ENCODE data around the gene EML6. TPM values are rescaled to one million over a fixed set of nuclear protein-coding genes. Genes with fewer than 3 reads are reported as not detected.

Gene EML6
- total RNA-seq, 2 donors from 2014 or later: 1.4 to 2.1 TPM

DNA sequence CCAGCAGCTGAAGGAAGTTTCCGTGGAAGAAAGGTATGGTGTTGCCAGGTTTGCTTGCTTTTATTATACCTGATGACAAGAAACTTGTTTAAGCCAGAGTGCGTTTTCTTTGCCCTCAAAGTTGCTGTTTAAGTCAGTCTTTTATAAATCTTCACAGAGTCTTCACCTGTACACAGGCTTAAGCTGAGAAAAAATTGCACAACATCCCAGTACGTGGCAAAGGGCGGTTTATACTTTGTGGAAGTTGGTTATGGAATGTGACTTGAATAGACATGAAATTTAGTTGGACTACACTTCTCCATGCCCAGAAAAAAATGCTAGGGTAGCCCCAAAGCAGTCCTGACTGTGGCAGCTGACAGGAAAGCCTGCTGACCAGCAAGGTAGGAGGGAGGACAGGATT is 205.3 kb downstream of the EML6 start:
- Mint-ChIP-seq H3K4me1 (no peaks in the 10 kb centered on the region), H3K36me3 (ENCODE audit: low read depth) (no peaks in the 10 kb centered on the region), H3K4me3 (no peak overlapping the region), H3K27ac (no peak overlapping the region), H3K27me3 (ENCODE audit: insufficient read depth) (no peaks in the 10 kb centered on the region), H3K9me3 (no peaks in the 10 kb centered on the region)
- Histone ChIP-seq H3K9me3 (ENCODE audit: control insufficient read depth, low read length) (no peaks in the 10 kb centered on the region), H3K9ac (ENCODE audit: extremely low read depth, low read length, poor library complexity, severe bottlenecking) (no peak overlapping the region), H3K27me3 (ENCODE audit: control insufficient read depth, insufficient read depth, low read length, poor library complexity, severe bottlenecking) (no peaks in the 10 kb centered on the region), H3K4me1 (ENCODE audit: control insufficient read depth, insufficient read depth, low read length) (no peaks in the 10 kb centered on the region), H3K36me3 (ENCODE audit: control insufficient read depth, insufficient read depth, low read length) (no peaks in the 10 kb centered on the region), H3K4me3 (ENCODE audit: low read length) (no peak overlapping the region), H3K27ac (ENCODE audit: low read depth, low read length) (no peak overlapping the region)
- TF ChIP-seq, protein P1, sequence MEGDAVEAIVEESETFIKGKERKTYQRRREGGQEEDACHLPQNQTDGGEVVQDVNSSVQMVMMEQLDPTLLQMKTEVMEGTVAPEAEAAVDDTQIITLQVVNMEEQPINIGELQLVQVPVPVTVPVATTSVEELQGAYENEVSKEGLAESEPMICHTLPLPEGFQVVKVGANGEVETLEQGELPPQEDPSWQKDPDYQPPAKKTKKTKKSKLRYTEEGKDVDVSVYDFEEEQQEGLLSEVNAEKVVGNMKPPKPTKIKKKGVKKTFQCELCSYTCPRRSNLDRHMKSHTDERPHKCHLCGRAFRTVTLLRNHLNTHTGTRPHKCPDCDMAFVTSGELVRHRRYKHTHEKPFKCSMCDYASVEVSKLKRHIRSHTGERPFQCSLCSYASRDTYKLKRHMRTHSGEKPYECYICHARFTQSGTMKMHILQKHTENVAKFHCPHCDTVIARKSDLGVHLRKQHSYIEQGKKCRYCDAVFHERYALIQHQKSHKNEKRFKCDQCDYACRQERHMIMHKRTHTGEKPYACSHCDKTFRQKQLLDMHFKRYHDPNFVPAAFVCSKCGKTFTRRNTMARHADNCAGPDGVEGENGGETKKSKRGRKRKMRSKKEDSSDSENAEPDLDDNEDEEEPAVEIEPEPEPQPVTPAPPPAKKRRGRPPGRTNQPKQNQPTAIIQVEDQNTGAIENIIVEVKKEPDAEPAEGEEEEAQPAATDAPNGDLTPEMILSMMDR (conservative IDR thresholded peaks at IDR 0.05): no peak
- DNase-seq: no peak
- 75 to 80% methylated on average over 1 to 4 of the region's 4 CpGs for WGBS, 2 experiments (ENCODE audit: insufficient coverage in 1 of 2, insufficient read length in 1 of 2)

DNA sequence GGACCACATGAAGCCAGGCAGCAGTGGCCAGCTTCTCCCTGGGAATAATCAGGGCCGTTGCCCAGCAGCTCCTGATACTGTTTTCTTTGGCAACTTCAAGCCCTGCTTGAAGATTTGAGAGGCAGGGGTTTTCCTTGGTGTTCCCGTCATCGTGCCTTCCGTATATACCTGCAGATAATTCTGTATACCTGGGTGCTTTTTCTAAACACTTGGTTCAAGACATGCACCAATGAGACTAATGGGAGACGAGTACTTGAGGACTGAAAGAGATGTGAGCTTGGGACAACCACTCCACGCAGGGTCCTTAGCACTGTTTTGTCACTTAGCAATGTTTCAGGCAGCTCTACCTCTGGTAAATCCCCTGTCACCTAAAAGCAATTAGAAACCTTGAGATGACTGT is 208.0 kb downstream of the EML6 start:
- Histone ChIP-seq H3K27me3 (ENCODE audit: control insufficient read depth, insufficient read depth, low read length, poor library complexity, severe bottlenecking) (no peaks in the 10 kb centered on the region), H3K9me3 (ENCODE audit: control insufficient read depth, low read length) (no peaks in the 10 kb centered on the region), H3K27ac (ENCODE audit: low read depth, low read length) (no peak overlapping the region), H3K4me1 (ENCODE audit: control insufficient read depth, insufficient read depth, low read length) (no peaks in the 10 kb centered on the region), H3K4me3 (ENCODE audit: low read length) (no peak overlapping the region), H3K36me3 (ENCODE audit: control insufficient read depth, insufficient read depth, low read length) (no peaks in the 10 kb centered on the region), H3K9ac (ENCODE audit: extremely low read depth, low read length, poor library complexity, severe bottlenecking) (no peak overlapping the region)
- no peaks in the 10 kb centered on the region for H3K27me3 Mint-ChIP-seq (ENCODE audit: insufficient read depth)
- H3K4me1 Mint-ChIP-seq: no peaks in the 10 kb centered on the region
- no peaks in the 10 kb centered on the region for H3K36me3 Mint-ChIP-seq (ENCODE audit: low read depth)
- no peak overlapping the region for H3K4me3 Mint-ChIP-seq
- no peak overlapping the region for H3K27ac Mint-ChIP-seq
- H3K9me3 Mint-ChIP-seq: no peaks in the 10 kb centered on the region
- TF ChIP-seq, protein P1 (conservative IDR thresholded peaks at IDR 0.05): no peak
- no peak for DNase-seq
- WGBS, 2 experiments (ENCODE audit: insufficient coverage in 1 of 2, insufficient read length in 1 of 2): 91 to 92% methylated on average over 4 to 6 of the region's 6 CpGs

DNA sequence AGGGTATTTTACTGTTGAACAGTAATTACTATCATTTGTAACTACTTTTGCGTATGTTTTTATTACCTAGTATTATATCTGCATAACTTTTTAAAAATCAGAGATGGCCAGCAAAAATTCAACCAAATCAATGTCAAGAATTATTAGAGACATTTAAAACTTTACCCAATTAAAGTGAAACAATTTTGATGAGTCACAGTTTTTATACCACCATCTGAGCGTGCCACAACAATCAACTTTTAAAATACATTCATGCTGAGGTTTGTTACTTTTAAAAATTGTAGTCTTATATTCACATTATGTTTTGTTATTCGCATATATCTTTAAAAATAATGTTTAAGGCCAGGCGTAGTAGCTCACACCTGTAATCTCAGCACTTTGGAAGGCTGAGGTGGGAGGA is 211.9 kb downstream of the EML6 start:
- WGBS, 2 experiments (ENCODE audit: insufficient coverage in 1 of 2, insufficient read length in 1 of 2): 92% methylated on average over 4 of the region's 4 CpGs; no CpG with 5 or more reads in 1 of the 2 experiments

More for the DNA sequence above, 211.9 kb downstream of the EML6 start:
- Mint-ChIP-seq H3K4me1 (no peaks in the 10 kb centered on the region), H3K9me3 (peaks cover 12% of the 10 kb centered on the region), H3K36me3 (ENCODE audit: low read depth) (no peaks in the 10 kb centered on the region), H3K4me3 (no peak overlapping the region), H3K27ac (no peak overlapping the region), H3K27me3 (ENCODE audit: insufficient read depth) (no peaks in the 10 kb centered on the region)
- H3K4me1 ChIP-seq (ENCODE audit: control insufficient read depth, insufficient read depth, low read length): no peaks in the 10 kb centered on the region
- H3K36me3 ChIP-seq (ENCODE audit: control insufficient read depth, insufficient read depth, low read length): no peaks in the 10 kb centered on the region
- TF ChIP-seq, protein P1 (conservative IDR thresholded peaks at IDR 0.05): no peak
- no peak for DNase-seq
- no peak overlapping the region for H3K4me3 ChIP-seq (ENCODE audit: low read length)
- H3K27ac ChIP-seq (ENCODE audit: low read depth, low read length): no peak overlapping the region
- H3K9ac ChIP-seq (ENCODE audit: extremely low read depth, low read length, poor library complexity, severe bottlenecking): no peak overlapping the region
- H3K27me3 ChIP-seq (ENCODE audit: control insufficient read depth, insufficient read depth, low read length, poor library complexity, severe bottlenecking): no peaks in the 10 kb centered on the region
- peaks cover 7% of the 10 kb centered on the region for H3K9me3 ChIP-seq (ENCODE audit: control insufficient read depth, low read length)

All from endodermal cell (in vitro differentiated cells).